HCT116 (cell line): ENCODE results near the gene ADGRV1. TPM values are rescaled to one million over a fixed set of nuclear protein-coding genes. Genes with fewer than 3 reads are reported as not detected.

Source experiments
- ATAC-seq: fragments of 200-7000 bp; cut with Tn5 transposase; 2 replicates; pipeline ENCODE4 v1.9.1; 2020; ENCODE audit warnings: mild to moderate bottlenecking, moderate library complexity
- BruUV-seq: library from RNA; stranded (reverse); fragments of 400-500 nt; replicated peaks from 2 replicates; lab custom pipeline; 2021; lab: Mats Ljungman, UMichigan
- CTCF ChIA-PET: fragments of 300-600 bp; sonication (Branson Sonifier 250); formaldehyde crosslinking; loops from one replicate; lab custom pipeline; 2021; ENCODE audit warnings: antibody characterized with exemption; lab: Charles Lee
- POLR2A ChIA-PET: fragments of 300-600, 350-600 bp; sonication (Branson Sonifier 250); formaldehyde crosslinking; loops from one replicate; lab custom pipeline; 2021; ENCODE audit warnings: antibody characterized with exemption; lab: Charles Lee
- RAD21 ChIA-PET, 2 experiments: fragments of 300-600 bp; sonication (Branson Sonifier 250); formaldehyde crosslinking; loops; one replicate each; lab custom pipeline; 2023; ENCODE audit warnings: low total read pairs in 2 of 2; ENCODE audit not compliant: uncharacterized antibody in 2 of 2, unreplicated experiment in 2 of 2, low non-redundant PET in 1 of 2; lab: Charles Lee
- DNase-seq: peaks from one replicate; pipeline ENCODE4 v3.0.0-alpha.2; 2010; ENCODE audit warnings: low read depth, low spot score
- H2AFZ ChIP-seq: fragments of 200-600 bp; shearing (Covaris generic), sonication (generic); 2 replicates; pipeline ENCODE4 v1.6.1; 2017; ENCODE audit warnings: low read depth, mixed run types, mixed read lengths, antibody characterized with exemption, low read length; ENCODE audit not compliant: poor library complexity, severe bottlenecking
- H3K27ac ChIP-seq: 2 replicates; pipeline ENCODE4 v1.5.1; 2012; ENCODE audit warnings: low read depth, low read length
- H3K27me3 ChIP-seq: fragments of 200-600 bp; sonication (generic); 2 replicates; pipeline ENCODE4 v1.6.1; 2016; ENCODE audit warnings: mixed run types, low read length, mixed read lengths; ENCODE audit not compliant: insufficient read depth
- H3K36me3 ChIP-seq, 2 experiments: fragments of 200-500 bp in 1 of 2; fragments of 200-600 bp in 1 of 2; sonication (Bioruptor generic) in 1 of 2; sonication (generic) in 1 of 2; 2 replicates each; pipeline versions ENCODE4 v1.5.1 to v1.6.1; 2014 to 2016; ENCODE audit warnings: low read length in 2 of 2, inconsistent platforms in 1 of 2, mixed read lengths in 1 of 2, mixed run types in 1 of 2; ENCODE audit not compliant: insufficient read depth in 2 of 2, control insufficient read depth in 1 of 2
- H3K4me1 ChIP-seq, 2 experiments: fragments of 200-600 bp in 1 of 2; sonication (generic) in 1 of 2; 2 replicates each; pipeline versions ENCODE4 v1.5.1 to v1.6.1; 2012 to 2017; ENCODE audit warnings: low read length in 2 of 2, inconsistent platforms in 1 of 2, mild to moderate bottlenecking in 1 of 2, mixed read lengths in 1 of 2, mixed run types in 1 of 2, moderate library complexity in 1 of 2; ENCODE audit not compliant: insufficient read depth in 2 of 2, control insufficient read depth in 1 of 2
- H3K4me2 ChIP-seq: fragments of 200-600 bp; sonication (generic); 2 replicates; pipeline ENCODE4 v1.6.1; 2017; ENCODE audit warnings: mixed run types, low read length, mixed read lengths
- H3K4me3 ChIP-seq, 2 experiments: fragments of 200-600 bp in 1 of 2; sonication (generic) in 1 of 2; replicated peaks in 1 of 2; 2 replicates each; pipeline ENCODE4 v1.5.1; 2011 to 2016; ENCODE audit warnings: low read length in 2 of 2, control low read depth in 1 of 2, low read depth in 1 of 2, mild to moderate bottlenecking in 1 of 2, mixed read lengths in 1 of 2, mixed run types in 1 of 2
- H3K79me2 ChIP-seq: fragments of 200-600 bp; sonication (generic); 2 replicates; pipeline ENCODE4 v1.6.1; 2017; ENCODE audit warnings: mild to moderate bottlenecking, mixed run types, low read length, moderate library complexity, mixed read lengths; ENCODE audit not compliant: insufficient read depth
- H3K9ac ChIP-seq: fragments of 200-600 bp; sonication (generic); 2 replicates; pipeline ENCODE4 v1.6.1; 2016; ENCODE audit warnings: low read length, mixed read lengths
- H3K9me2 ChIP-seq: fragments of 200-600 bp; sonication (generic), shearing (Covaris generic); 2 replicates; pipeline ENCODE4 v1.6.1; 2017; ENCODE audit warnings: mixed run types, mild to moderate bottlenecking, moderate library complexity; ENCODE audit not compliant: insufficient read depth
- H3K9me3 ChIP-seq, 2 experiments: fragments of 200-500 bp in 1 of 2; fragments of 200-600 bp in 1 of 2; sonication (Bioruptor generic) in 1 of 2; sonication (generic) in 1 of 2; 2 replicates each; pipeline ENCODE4 v1.6.1; 2014 to 2017; ENCODE audit warnings: low read length in 2 of 2, mixed read lengths in 2 of 2, inconsistent platforms in 1 of 2, low read depth in 1 of 2, mild to moderate bottlenecking in 1 of 2, mixed run types in 1 of 2, moderate library complexity in 1 of 2; ENCODE audit not compliant: control insufficient read depth in 1 of 2, insufficient read depth in 1 of 2
- H4K20me1 ChIP-seq: fragments of 200-600 bp; sonication (generic), shearing (Covaris generic); 2 replicates; pipeline ENCODE4 v1.6.1; 2017; ENCODE audit warnings: mixed run types, mild to moderate bottlenecking, moderate library complexity; ENCODE audit not compliant: insufficient read depth
- CBX3 ChIP-seq: IDR thresholded peaks from 2 replicates; pipeline ENCODE4 v1.6.1; 2012; ENCODE audit warnings: low read depth
- CEBPB ChIP-seq: IDR thresholded peaks from 2 replicates; pipeline ENCODE4 v1.6.1; 2012; ENCODE audit warnings: low read depth
- EZH2 ChIP-seq: fragments of 200-600 bp; sonication (generic); IDR thresholded peaks from 2 replicates; pipeline ENCODE4 v1.6.1; 2017; ENCODE audit warnings: antibody characterized with exemption, mixed run types
- RAD21 ChIP-seq: IDR thresholded peaks from 2 replicates; pipeline ENCODE4 v1.6.1; 2012; ENCODE audit warnings: low read depth, mild to moderate bottlenecking
- SIN3A ChIP-seq: IDR thresholded peaks from 2 replicates; pipeline ENCODE4 v1.6.1; 2012; ENCODE audit warnings: low read depth
- SP1 ChIP-seq: IDR thresholded peaks from 2 replicates; pipeline ENCODE4 v1.6.1; 2012; ENCODE audit warnings: low read depth
- SRF ChIP-seq: IDR thresholded peaks from 2 replicates; pipeline ENCODE4 v1.6.1; 2012; ENCODE audit warnings: low read depth
- YY1 ChIP-seq: IDR thresholded peaks from 2 replicates; pipeline ENCODE4 v1.6.1; 2011; ENCODE audit warnings: low read length, low read depth, moderate library complexity, mild to moderate bottlenecking; ENCODE audit not compliant: insufficient replicate concordance; ENCODE audit errors: extremely low read depth
- ZFX ChIP-seq: fragments of 450-650 bp; IDR thresholded peaks from 2 replicates; pipeline ENCODE4 v1.6.1; 2017
- ZNF274 ChIP-seq: fragments of 200-500 bp; sonication (Bioruptor generic); IDR thresholded peaks from 2 replicates; pipeline ENCODE4 v1.6.1; 2014; ENCODE audit warnings: mild to moderate bottlenecking, low read depth, low read length, inconsistent platforms
- intact Hi-C: fragments of 100-400 bp; cut with micrococcal nuclease; formaldehyde crosslinking; loops from 2 replicates; pipeline ENCODE4 v1.10.0; 2022
- total RNA-seq: library from RNA; stranded (reverse); gene quantifications from one replicate; pipeline ENCODE4 v1.2.1, GENCODE V29; 2021; ENCODE audit not compliant: unreplicated experiment

The ADGRV1 gene
- total RNA-seq, 1 experiment from 2014 or later: 6.0 TPM

GRCh38 chr5:90562341-90562740 is 3.7 kb downstream of the ADGRV1 start:
- Histone ChIP-seq H3K9me3 (no peaks in the 10 kb centered on the region), H3K9ac (no peak overlapping the region), H3K9me2 (no peaks in the 10 kb centered on the region), H3K79me2 (no peaks in the 10 kb centered on the region), H4K20me1 (no peaks in the 10 kb centered on the region), H3K36me3 (no peaks in the 10 kb centered on the region), H3K4me3 (no peak overlapping the region), H2AFZ (no peak overlapping the region), H3K27ac (no peak overlapping the region), H3K27me3 (no peaks in the 10 kb centered on the region), H3K4me2 (no peak overlapping the region), H3K4me1 (no peaks in the 10 kb centered on the region; a peak in 1 of 4 replicates)
- ChIA-PET POLR2A (no interaction called here), RAD21 (no interaction called here), CTCF (no interaction called here)
- no TSS peak for BruUV-seq
- no peak for TF ChIP-seq EZH2
- ATAC-seq (no peak), DNase-seq (no peak)
- intact Hi-C loops: no loop called here

GRCh38 chr5:90563108-90563507 is 4.5 kb downstream of the ADGRV1 start:
- no peak for DNase-seq
- H3K4me2 ChIP-seq: no peak overlapping the region
- H3K27ac ChIP-seq: no peak overlapping the region
- H3K4me3 ChIP-seq: no peak overlapping the region
- no peaks in the 10 kb centered on the region for H3K79me2 ChIP-seq
- H3K9ac ChIP-seq: no peak overlapping the region
- TF ChIP-seq RAD21 (no peak), YY1 (no peak)
- RAD21 ChIA-PET: no interaction called here
- no peak overlapping the region for H2AFZ ChIP-seq
- no peaks in the 10 kb centered on the region for H3K9me2 ChIP-seq
- POLR2A ChIA-PET: no interaction called here
- H3K9me3 ChIP-seq: no peaks in the 10 kb centered on the region
- no TSS peak for BruUV-seq
- CTCF ChIA-PET: no interaction called here
- no peaks in the 10 kb centered on the region for H3K27me3 ChIP-seq
- H3K36me3 ChIP-seq: no peaks in the 10 kb centered on the region
- ATAC-seq: no peak
- H3K4me1 ChIP-seq: no peaks in the 10 kb centered on the region; a peak in 1 of 4 replicates
- intact Hi-C loops: no loop called here
- no peaks in the 10 kb centered on the region for H4K20me1 ChIP-seq

- Histone ChIP-seq H3K27ac (no peak overlapping the region), H3K9me3 (no peaks in the 10 kb centered on the region), H3K27me3 (no peaks in the 10 kb centered on the region), H4K20me1 (no peaks in the 10 kb centered on the region), H3K4me3 (no peak overlapping the region), H2AFZ (no peak overlapping the region), H3K4me2 (no peak overlapping the region), H3K4me1 (no peaks in the 10 kb centered on the region), H3K9me2 (no peaks in the 10 kb centered on the region), H3K36me3 (no peaks in the 10 kb centered on the region), H3K9ac (no peak overlapping the region), H3K79me2 (no peaks in the 10 kb centered on the region)
- no TSS peak for BruUV-seq
- TF ChIP-seq CEBPB (no peak), ZNF274 (no peak), EZH2 (no peak), CBX3 (no peak), SIN3A (no peak), SP1 (no peak), ZFX (no peak), SRF (no peak)
- POLR2A ChIA-PET: no interaction called here
- ATAC-seq: no peak
- intact Hi-C loops: no loop called here
- RAD21 ChIA-PET: no interaction called here
- CTCF ChIA-PET: no interaction called here
- no peak for DNase-seq
Measured at GRCh38 chr5:90565491-90565890, 6.9 kb downstream of the ADGRV1 start.
